ENCODE data around the gene ACAP3.

GRCh38 chr1:1272341-1273208 is 35.2 kb downstream of the ACAP3 start:
- TF ChIP-seq CTCF (IDR thresholded peaks at IDR 0.05 in 4 of 5, conservative IDR thresholded peaks at IDR 0.05 in 1 of 5) (no peak), POLR2A (IDR thresholded peaks at IDR 0.05) (no peak)

Measured in gastrocnemius medialis (tissue), 4 donors.